Fibroblast of lung (primary cell): ENCODE data around the gene PTTG2.

Experiments
- CTCF ChIP-seq, 2 donors: IDR thresholded peaks in 1 of 2; conservative IDR thresholded peaks in 1 of 2; 1 replicate in 1 of 2; 2 replicates in 1 of 2; pipeline ENCODE4 v1.5.1; 2011 to 2012; ENCODE audit warnings: low read length in 2 of 2, control low read depth in 1 of 2, inconsistent platforms in 1 of 2, low read depth in 1 of 2, mild to moderate bottlenecking in 1 of 2
- EZH2 ChIP-seq: IDR thresholded peaks from 2 replicates; pipeline ENCODE4 v1.5.1; 2012; ENCODE audit warnings: low read length, control low read depth, mild to moderate bottlenecking; ENCODE audit errors: missing control alignments

- TF ChIP-seq CTCF (conservative IDR thresholded peaks at IDR 0.05 in 1 of 2, IDR thresholded peaks at IDR 0.05 in 1 of 2; ENCODE audit: low read depth in 1 of 2, low read length in 2 of 2) (no peak), EZH2 (no peak)
Measured at GRCh38 chr4:37989398-37990260, 29.4 kb downstream of the PTTG2 start.
